HG02588 (cell line): ENCODE results near the gene MTTP.
A peak's percentile ranks its signal among the peaks of the same experiment; 100 is the strongest.

Source experiments
- ATAC-seq: cut with Tn5 transposase; IDR thresholded peaks from one replicate; pipeline ENCODE4 v1.9.1; 2021; ENCODE audit warnings: mild to moderate bottlenecking, moderate library complexity; ENCODE audit not compliant: unreplicated experiment

MTTP gene

GRCh38 chr4:99591757-99592156, 17.1 kb downstream of the MTTP start:
- ATAC-seq: no peak

GRCh38 chr4:99593781-99594641, 19.4 kb downstream of the MTTP start:
- ATAC-seq: peak; percentile 86

GRCh38 chr4:99594818-99595217, 20.2 kb downstream of the MTTP start:
- ATAC-seq: no peak

- no peak for ATAC-seq
These were observed 32.1 kb downstream of the MTTP start for GRCh38 chr4:99606716-99607115.

GRCh38 chr4:99608417-99608816, 33.8 kb downstream of the MTTP start:
- no peak for ATAC-seq

- no peak for ATAC-seq
These were observed 36.1 kb downstream of the MTTP start for GRCh38 chr4:99610605-99611175.

GRCh38 chr4:99612281-99612680, 37.7 kb downstream of the MTTP start:
- ATAC-seq: no peak

- no peak for ATAC-seq
These were observed 38.1 kb downstream of the MTTP start for GRCh38 chr4:99612704-99613103.

GRCh38 chr4:99614491-99614890, 39.9 kb downstream of the MTTP start:
- no peak for ATAC-seq

GRCh38 chr4:99615170-99615820, 40.7 kb downstream of the MTTP start:
- ATAC-seq: no peak

GRCh38 chr4:99617374-99617773, 42.8 kb downstream of the MTTP start:
- ATAC-seq: no peak

GRCh38 chr4:99622341-99622740, 47.7 kb downstream of the MTTP start:
- no peak for ATAC-seq

GRCh38 chr4:99624141-99624719, 49.6 kb downstream of the MTTP start:
- no peak for ATAC-seq

GRCh38 chr4:99625369-99625768, 50.7 kb downstream of the MTTP start:
- ATAC-seq: no peak

GRCh38 chr4:99628040-99628439, 53.4 kb downstream of the MTTP start:
- ATAC-seq: no peak

GRCh38 chr4:99629962-99630554, 55.4 kb downstream of the MTTP start:
- ATAC-seq: no peak

- no peak for ATAC-seq
These were observed 56.3 kb downstream of the MTTP start for GRCh38 chr4:99630857-99631360.

- no peak for ATAC-seq
These were observed 59.1 kb downstream of the MTTP start for GRCh38 chr4:99633772-99634171.

- no peak for ATAC-seq
These were observed 60.2 kb downstream of the MTTP start for GRCh38 chr4:99634742-99635360.

- ATAC-seq: no peak
These were observed 61.0 kb downstream of the MTTP start for GRCh38 chr4:99635601-99636000.

- no peak for ATAC-seq
These were observed 61.8 kb downstream of the MTTP start for GRCh38 chr4:99636422-99636821.
